ENCODE measurements around the gene WIPF3. TPM values are rescaled to one million over a fixed set of nuclear protein-coding genes. Genes with fewer than 3 reads are reported as not detected.

WIPF3 gene
- total and polyA plus RNA-seq, 2 of the 4 experiments (the other 2 are of a cell fraction): not detected

DNA sequence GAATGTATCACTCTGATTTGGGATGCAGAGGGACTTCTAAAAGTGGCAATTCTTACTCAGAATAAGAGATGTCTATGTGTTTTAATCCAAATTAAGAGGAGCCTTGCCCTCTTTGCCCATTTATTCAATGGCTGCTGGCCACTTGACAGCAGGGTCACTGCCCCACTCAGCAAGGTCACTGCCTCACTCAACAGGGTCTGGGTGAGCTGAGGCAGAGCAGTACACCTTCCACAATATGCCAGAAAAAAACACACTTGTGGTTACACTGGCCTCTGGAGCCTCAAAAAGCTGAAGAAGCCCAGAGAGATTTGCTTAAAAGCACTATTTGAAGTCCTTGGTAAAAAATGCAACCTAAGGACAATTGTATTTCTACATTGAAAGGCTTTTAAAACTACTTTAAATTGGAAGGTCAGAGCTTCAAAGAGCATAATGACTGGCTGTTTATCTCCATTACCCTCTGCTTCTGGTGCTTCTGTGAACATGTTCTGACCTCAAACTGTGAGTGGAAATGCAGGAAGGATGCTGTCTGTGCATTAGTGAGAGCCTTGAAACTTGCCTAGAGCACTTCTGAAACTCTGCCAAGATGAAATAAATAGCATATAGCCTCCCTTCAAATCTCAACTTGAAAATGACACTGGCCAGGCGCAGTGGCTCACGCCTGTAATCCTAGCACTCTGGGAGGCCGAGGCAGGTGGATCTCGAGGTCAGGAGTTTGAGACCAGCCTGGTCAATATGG lies 35.1 kb upstream of the WIPF3 start:
- in situ Hi-C loops (cut with MboI; ENCODE audit: low sequenced_read_pairs): no loop called here
- no peak overlapping the region for H2AK5ac ChIP-seq (ENCODE audit: low read depth, low read length)
- ATAC-seq (ENCODE audit: low read depth) (no peak), DNase-seq (no peak)
- no peak overlapping the region for H2BK120ac ChIP-seq (ENCODE audit: low read depth, low read length)
- H2BK15ac ChIP-seq (ENCODE audit: low read depth, low read length): no peak overlapping the region
- H2AFZ ChIP-seq (replicated peaks; ENCODE audit: low read length, poor library complexity): no peak overlapping the region
- POLR2A ChIA-PET (ENCODE audit: unreplicated experiment): no interaction called here
- intact Hi-C loops (cut with micrococcal nuclease): no loop called here
- no peak overlapping the region for H3K56ac ChIP-seq (ENCODE audit: extremely low read depth, insufficient read depth, low read length)
- dilution Hi-C loops (cut with HindIII; ENCODE audit: low sequenced_read_pairs, unreplicated experiment): no loop called here
- no peak overlapping the region for H3K4ac ChIP-seq (ENCODE audit: low read depth, low read length)
- H3K4me2 ChIP-seq (ENCODE audit: low read depth, low read length): no peak overlapping the region
- H3K4me3 ChIP-seq (ENCODE audit: insufficient read depth, low read depth, low read length): no peak overlapping the region
- BruUV-seq (replicated peaks): no TSS peak
- no peak overlapping the region for H3K9ac ChIP-seq (ENCODE audit: low read depth, low read length)
- no peak overlapping the region for H3K23ac ChIP-seq (ENCODE audit: low read depth, low read length)
- no peak overlapping the region for H4K5ac ChIP-seq (ENCODE audit: low read depth, low read length)
- CTCF ChIA-PET: no interaction called here
- 0 out of 2 replicates have a peak, but pooled peaks have one; percentile 24 for TF ChIP-seq MAFK (IDR thresholded peaks at IDR 0.05; ENCODE audit: low read depth, low read length)
- TF ChIP-seq, protein P1, sequence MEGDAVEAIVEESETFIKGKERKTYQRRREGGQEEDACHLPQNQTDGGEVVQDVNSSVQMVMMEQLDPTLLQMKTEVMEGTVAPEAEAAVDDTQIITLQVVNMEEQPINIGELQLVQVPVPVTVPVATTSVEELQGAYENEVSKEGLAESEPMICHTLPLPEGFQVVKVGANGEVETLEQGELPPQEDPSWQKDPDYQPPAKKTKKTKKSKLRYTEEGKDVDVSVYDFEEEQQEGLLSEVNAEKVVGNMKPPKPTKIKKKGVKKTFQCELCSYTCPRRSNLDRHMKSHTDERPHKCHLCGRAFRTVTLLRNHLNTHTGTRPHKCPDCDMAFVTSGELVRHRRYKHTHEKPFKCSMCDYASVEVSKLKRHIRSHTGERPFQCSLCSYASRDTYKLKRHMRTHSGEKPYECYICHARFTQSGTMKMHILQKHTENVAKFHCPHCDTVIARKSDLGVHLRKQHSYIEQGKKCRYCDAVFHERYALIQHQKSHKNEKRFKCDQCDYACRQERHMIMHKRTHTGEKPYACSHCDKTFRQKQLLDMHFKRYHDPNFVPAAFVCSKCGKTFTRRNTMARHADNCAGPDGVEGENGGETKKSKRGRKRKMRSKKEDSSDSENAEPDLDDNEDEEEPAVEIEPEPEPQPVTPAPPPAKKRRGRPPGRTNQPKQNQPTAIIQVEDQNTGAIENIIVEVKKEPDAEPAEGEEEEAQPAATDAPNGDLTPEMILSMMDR (conservative IDR thresholded peaks at IDR 0.05; ENCODE audit: low read depth, low read length): no peak
- H3K27me3 ChIP-seq (ENCODE audit: control insufficient read depth, insufficient read depth, low read length): no peaks in the 10 kb centered on the region
- H4K91ac ChIP-seq (ENCODE audit: insufficient read depth, low read depth, low read length): no peak overlapping the region
- no peak overlapping the region for H2BK5ac ChIP-seq (ENCODE audit: low read depth, low read length, poor library complexity, severe bottlenecking)
- H2BK20ac ChIP-seq (ENCODE audit: low read depth, low read length): no peak overlapping the region
- H3K4me1 ChIP-seq (ENCODE audit: control insufficient read depth, insufficient read depth, low read length): no peaks in the 10 kb centered on the region
- H3K18ac ChIP-seq (ENCODE audit: low read depth, low read length): no peak overlapping the region
- whole genome bisulfite sequencing, 2 experiments (ENCODE audit: extremely low coverage in 2 of 2, insufficient read length in 1 of 2): no CpG with 5 or more reads among the region's 4 CpGs
- H3K36me3 ChIP-seq (ENCODE audit: control insufficient read depth, insufficient read depth, low read length): no peaks in the 10 kb centered on the region
- no peak overlapping the region for H2AK9ac ChIP-seq (replicated peaks; ENCODE audit: low read depth, low read length, poor library complexity)
- H4K8ac ChIP-seq (ENCODE audit: low read depth in 2 of 2, low read length in 2 of 2): no peak overlapping the region
- H4K20me1 ChIP-seq (ENCODE audit: insufficient read depth, low read length): no peaks in the 10 kb centered on the region
- H3K14ac ChIP-seq (replicated peaks; ENCODE audit: low read depth, low read length): no peak overlapping the region
- no peaks in the 10 kb centered on the region for H3K79me1 ChIP-seq (ENCODE audit: low read depth in 1 of 2, low read length in 2 of 2)
- H3K9me3 ChIP-seq (ENCODE audit: control insufficient read depth, insufficient read depth, low read length): no peaks in the 10 kb centered on the region
- no peaks in the 10 kb centered on the region for H3K9me1 ChIP-seq (ENCODE audit: insufficient read depth, low read length)
- no peak overlapping the region for H3K27ac ChIP-seq (ENCODE audit: insufficient read depth, low read length)

Measured in IMR-90 (cell line).